PC-9 (cell line): Measurements from ENCODE around the gene INPP5A. TPM values are rescaled to one million over a fixed set of nuclear protein-coding genes. Genes with fewer than 3 reads are reported as not detected.

ENCODE experiments used
- BruUV-seq: library from RNA; stranded (reverse); fragments of 400-500 nt; replicated peaks from 2 replicates; lab custom pipeline; 2021; lab: Mats Ljungman, UMichigan
- CTCF ChIA-PET: fragments of 300-600 bp; sonication (Branson Sonifier 250); formaldehyde crosslinking; loops from one replicate; lab custom pipeline; 2022; ENCODE audit warnings: antibody characterized with exemption; lab: Charles Lee
- POLR2A ChIA-PET: fragments of 300-600 bp; sonication (Branson Sonifier 250); formaldehyde crosslinking; loops from one replicate; lab custom pipeline; 2022; ENCODE audit warnings: antibody characterized with exemption; ENCODE audit not compliant: unreplicated experiment; lab: Charles Lee
- DNase-seq, 2 experiments: peaks; one replicate each; pipeline versions ENCODE4 v3.0.0 to v3.0.0-alpha.2; 2015 to 2022; ENCODE audit warnings: mixed read lengths in 1 of 2
- H2AFZ ChIP-seq: fragments of 200-600 bp; sonication (generic); 2 replicates; pipeline ENCODE4 v1.8.1; 2017; ENCODE audit warnings: antibody characterized with exemption
- H3F3A ChIP-seq: fragments of 200-600 bp; sonication (generic); 2 replicates; pipeline ENCODE4 v1.8.1; 2017; ENCODE audit warnings: antibody characterized with exemption, mild to moderate bottlenecking, low read depth; ENCODE audit not compliant: insufficient read depth
- H3K27ac ChIP-seq: fragments of 200-600 bp; sonication (generic); 2 replicates; pipeline ENCODE4 v1.6.1; 2016; ENCODE audit warnings: mixed run types
- H3K27me3 ChIP-seq: fragments of 200-600 bp; sonication (generic); 2 replicates; pipeline ENCODE4 v1.6.1; 2016; ENCODE audit warnings: low read depth, mixed run types; ENCODE audit not compliant: insufficient read depth
- H3K36me3 ChIP-seq: fragments of 200-600 bp; sonication (generic); 2 replicates; pipeline ENCODE4 v1.6.1; 2016; ENCODE audit warnings: low read depth, mixed run types
- H3K4me1 ChIP-seq: fragments of 200-600 bp; sonication (generic); replicated peaks from 2 replicates; pipeline ENCODE4 v1.6.1; 2016; ENCODE audit warnings: mixed run types; ENCODE audit not compliant: insufficient read depth
- H3K4me2 ChIP-seq: fragments of 200-600 bp; sonication (generic); 2 replicates; pipeline ENCODE4 v1.6.1; 2017; ENCODE audit warnings: mixed run types
- H3K4me3 ChIP-seq: fragments of 200-600 bp; sonication (generic); 2 replicates; pipeline ENCODE4 v1.6.1; 2016; ENCODE audit warnings: mixed run types
- H3K79me2 ChIP-seq: fragments of 200-600 bp; sonication (generic); 2 replicates; pipeline ENCODE4 v1.6.1; 2017; ENCODE audit warnings: low read depth, mixed run types
- H3K9me2 ChIP-seq: fragments of 200-600 bp; sonication (generic); 2 replicates; pipeline ENCODE4 v1.8.1; 2017; ENCODE audit warnings: mild to moderate bottlenecking; ENCODE audit not compliant: insufficient read depth
- H3K9me3 ChIP-seq: fragments of 200-600 bp; sonication (generic); 2 replicates; pipeline ENCODE4 v1.8.1; 2016; ENCODE audit warnings: low read depth; ENCODE audit not compliant: insufficient read depth
- H4K20me1 ChIP-seq: fragments of 200-600 bp; sonication (generic); 2 replicates; pipeline ENCODE4 v1.8.1; 2017; ENCODE audit not compliant: insufficient read depth
- CTCF ChIP-seq: fragments of 200-600 bp; sonication (generic); conservative IDR thresholded peaks from 2 replicates; pipeline ENCODE4 v1.6.1; 2017; ENCODE audit warnings: mixed run types, antibody characterized with exemption, mild to moderate bottlenecking, moderate library complexity
- EZH2 ChIP-seq: fragments of 200-600 bp; sonication (generic); IDR thresholded peaks from 2 replicates; pipeline ENCODE4 v1.8.0; 2017; ENCODE audit warnings: antibody characterized with exemption, low read depth
- intact Hi-C: fragments of 100-400 bp; cut with micrococcal nuclease; formaldehyde crosslinking; loops from one replicate; pipeline ENCODE4 v1.10.0; 2022; ENCODE audit not compliant: unreplicated experiment
- total RNA-seq: library from RNA; stranded (reverse); gene quantifications from 2 replicates; pipeline ENCODE4 v1.2.3, GENCODE V29; 2021

Gene INPP5A
- total RNA-seq, 1 experiment from 2014 or later = 18.4 TPM

- Histone ChIP-seq H2AFZ (no peak overlapping the region), H3K27me3 (no peaks in the 10 kb centered on the region), H3K27ac (no peak overlapping the region), H3K9me3 (no peaks in the 10 kb centered on the region), H3F3A (no peaks in the 10 kb centered on the region), H3K36me3 (no peaks in the 10 kb centered on the region), H3K4me1 (no peaks in the 10 kb centered on the region), H3K9me2 (no peaks in the 10 kb centered on the region), H3K4me3 (no peak overlapping the region), H4K20me1 (no peaks in the 10 kb centered on the region), H3K4me2 (no peak overlapping the region), H3K79me2 (no peaks in the 10 kb centered on the region)
- TF ChIP-seq EZH2 (no peak), CTCF (no peak)
- POLR2A ChIA-PET = no interaction called here
- intact Hi-C loops = no loop called here
- no peak for DNase-seq
- BruUV-seq = no TSS peak
- CTCF ChIA-PET = no interaction called here
These were observed 177.6 kb downstream of the INPP5A start for GRCh38 chr10:132714986-132715775.

- Histone ChIP-seq H3K36me3 (no peaks in the 10 kb centered on the region), H3K9me2 (no peaks in the 10 kb centered on the region), H3F3A (no peaks in the 10 kb centered on the region), H3K79me2 (no peaks in the 10 kb centered on the region), H4K20me1 (no peaks in the 10 kb centered on the region), H2AFZ (no peak overlapping the region), H3K4me3 (no peak overlapping the region), H3K4me1 (no peaks in the 10 kb centered on the region), H3K27ac (no peak overlapping the region), H3K4me2 (no peak overlapping the region), H3K27me3 (no peaks in the 10 kb centered on the region), H3K9me3 (no peaks in the 10 kb centered on the region)
- TF ChIP-seq EZH2 (no peak), CTCF (no peak)
- no TSS peak for BruUV-seq
- no peak for DNase-seq
- ChIA-PET CTCF (no interaction called here), POLR2A (no interaction called here)
- intact Hi-C loops = no loop called here
These were observed 178.4 kb downstream of the INPP5A start for GRCh38 chr10:132715776-132716680.

GRCh38 chr10:132716691-132717490 is 179.3 kb downstream of the INPP5A start:
- Histone ChIP-seq H3F3A (no peaks in the 10 kb centered on the region), H3K4me3 (no peak overlapping the region), H2AFZ (no peak overlapping the region), H3K36me3 (no peaks in the 10 kb centered on the region), H3K4me2 (no peak overlapping the region), H3K79me2 (no peaks in the 10 kb centered on the region), H3K9me2 (no peaks in the 10 kb centered on the region), H4K20me1 (no peaks in the 10 kb centered on the region), H3K27ac (no peak overlapping the region), H3K9me3 (no peaks in the 10 kb centered on the region), H3K4me1 (no peaks in the 10 kb centered on the region), H3K27me3 (no peaks in the 10 kb centered on the region)
- POLR2A ChIA-PET = no interaction called here
- no peak for TF ChIP-seq EZH2
- no peak for TF ChIP-seq CTCF
- intact Hi-C loops = no loop called here
- CTCF ChIA-PET = no interaction called here
- no TSS peak for BruUV-seq
- no peak for DNase-seq
